HepG2 (cell line): ENCODE results near the gene ZNF813. TPM values are rescaled to one million over a fixed set of nuclear protein-coding genes. Genes with fewer than 3 reads are reported as not detected.
A peak's percentile ranks its signal among the peaks of the same experiment; 100 is the strongest.

Source experiments
- AKNA ChIP-seq: sonication (generic); formaldehyde crosslinking; IDR thresholded peaks from 2 replicates; pipeline ENCODE4 v1.4.0; 2020; ENCODE audit warnings: missing genetic modification reagents, borderline replicate concordance
- CREM ChIP-seq, 2 experiments: sonication (generic) in 1 of 2; formaldehyde crosslinking in 1 of 2; IDR thresholded peaks; 2 replicates each; pipeline versions ENCODE4 v1.4.0 to v1.6.1; 2016 to 2020; ENCODE audit warnings: antibody characterized with exemption in 1 of 2, mild to moderate bottlenecking in 1 of 2, missing genetic modification reagents in 1 of 2
- DPF2 ChIP-seq: sonication (generic); formaldehyde crosslinking; IDR thresholded peaks from 2 replicates; pipeline ENCODE4 v1.4.0; 2020; ENCODE audit warnings: mild to moderate bottlenecking, low read depth, missing genetic modification reagents, borderline replicate concordance
- JUND ChIP-seq: sonication (generic); formaldehyde crosslinking; IDR thresholded peaks from 2 replicates; pipeline ENCODE4 v1.8.0; 2022; ENCODE audit warnings: mild to moderate bottlenecking, missing genetic modification reagents
- MAFF ChIP-seq: IDR thresholded peaks from 2 replicates; pipeline ENCODE4 v1.6.1; 2011; ENCODE audit warnings: low read depth, low read length, improper control_type of control experiment
- MTF1 ChIP-seq: sonication (generic); formaldehyde crosslinking; IDR thresholded peaks from 2 replicates; pipeline ENCODE4 v1.5.0; 2020; ENCODE audit warnings: missing genetic modification reagents
- NBN ChIP-seq: fragments of 450-650 bp; conservative IDR thresholded peaks from 2 replicates; pipeline ENCODE4 v1.6.1; 2017
- NFE2L1 ChIP-seq: sonication (generic); formaldehyde crosslinking; IDR thresholded peaks from 2 replicates; pipeline ENCODE4 v1.4.0; 2020; ENCODE audit warnings: missing genetic modification reagents, mild to moderate bottlenecking, borderline replicate concordance
- NONO ChIP-seq, 2 experiments: fragments of 450-650 bp in 1 of 2; sonication (generic) in 1 of 2; formaldehyde crosslinking in 1 of 2; IDR thresholded peaks in 1 of 2; conservative IDR thresholded peaks in 1 of 2; 2 replicates each; pipeline versions ENCODE4 v1.6.1 to v1.8.0; 2017 to 2022; ENCODE audit warnings: mild to moderate bottlenecking in 1 of 2, missing genetic modification reagents in 1 of 2, moderate library complexity in 1 of 2
- NR1H2 ChIP-seq: sonication (generic); formaldehyde crosslinking; IDR thresholded peaks from 2 replicates; pipeline ENCODE4 v1.8.1; 2022; ENCODE audit warnings: low read depth, missing genetic modification reagents, borderline replicate concordance
- SMC3 ChIP-seq: IDR thresholded peaks from 2 replicates; pipeline ENCODE4 v1.6.1; 2011; ENCODE audit warnings: low read length, improper control_type of control experiment
- SMYD3 ChIP-seq: sonication (generic); formaldehyde crosslinking; IDR thresholded peaks from 2 replicates; pipeline ENCODE4 v1.8.1; 2023; ENCODE audit warnings: mild to moderate bottlenecking, missing genetic modification reagents
- ZBTB37 ChIP-seq: sonication (generic); formaldehyde crosslinking; IDR thresholded peaks from 2 replicates; pipeline ENCODE4 v1.4.0; 2020; ENCODE audit warnings: mild to moderate bottlenecking, missing genetic modification reagents
- ZKSCAN5 ChIP-seq: sonication (generic); formaldehyde crosslinking; IDR thresholded peaks from 2 replicates; pipeline ENCODE4 v1.5.1; 2020; ENCODE audit warnings: mild to moderate bottlenecking, missing genetic modification reagents
- ZNF350 ChIP-seq: sonication (generic); formaldehyde crosslinking; IDR thresholded peaks from 2 replicates; pipeline ENCODE4 v1.4.0; 2020; ENCODE audit warnings: mild to moderate bottlenecking, low read depth, missing genetic modification reagents, borderline replicate concordance
- ZNF354B ChIP-seq: sonication (generic); formaldehyde crosslinking; IDR thresholded peaks from 2 replicates; pipeline ENCODE4 v1.8.0; 2022; ENCODE audit warnings: mild to moderate bottlenecking, missing genetic modification reagents
- ZNF383 ChIP-seq: sonication (generic); formaldehyde crosslinking; IDR thresholded peaks from 2 replicates; pipeline ENCODE4 v1.4.0; 2020; ENCODE audit warnings: missing genetic modification reagents, mild to moderate bottlenecking, borderline replicate concordance
- ZNF574 ChIP-seq: sonication (generic); formaldehyde crosslinking; IDR thresholded peaks from 2 replicates; pipeline ENCODE4 v1.4.0; 2020; ENCODE audit warnings: missing genetic modification reagents
- ZNF773 ChIP-seq: sonication (generic); formaldehyde crosslinking; IDR thresholded peaks from 2 replicates; pipeline ENCODE4 v1.4.0; 2020; ENCODE audit warnings: missing genetic modification reagents, borderline replicate concordance
- polyA plus RNA-seq, 8 experiments: library from polyadenylated mRNA; depleted of rRNA in 3 of 8; stranded (reverse) in 7 of 8; unstranded in 1 of 8; fragments of >200 nt; fragmentation: Illumina TruSeq in 4 of 8; extraction: Trizol in 4 of 8; gene quantifications; 2 replicates each; pipeline versions ENCODE4 v1.2.1 to v1.2.3, GENCODE V29; 2011 to 2016; ENCODE audit warnings: low read depth in 4 of 8, missing spikeins in 1 of 8, mixed read lengths in 1 of 8; ENCODE audit not compliant: insufficient read depth in 1 of 8
- total RNA-seq, 5 experiments: library from RNA; depleted of rRNA; stranded (reverse); fragments of >200 nt; fragmentation: Illumina TruSeq; extraction: Trizol; gene quantifications; 2 replicates each; pipeline ENCODE4 v1.2.3, GENCODE V29; 2016; ENCODE audit warnings: low read depth in 1 of 5

The ZNF813 gene
- total and polyA plus RNA-seq, 2 of the 13 experiments (the other 11 are each of a cell fraction or from before 2014, with no cell fraction given), result 2.1 to 8.9 TPM

GRCh38 chr19:53520547-53521372 lies 53.2 kb downstream of the ZNF813 start (continued):
- TF ChIP-seq ZNF574 (CRISPR knock-in tag) (peak; percentile 58; the same call in 1 of the 2 replicates), CREM (IDR thresholded peaks at IDR 0.05) (peak; percentile 94), CREM (CRISPR knock-in tag; IDR thresholded peaks at IDR 0.05) (no peak), MTF1 (CRISPR knock-in tag) (peak; percentile 92; the same call in 1 of the 2 replicates), SMYD3 (CRISPR knock-in tag) (no peak), JUND (CRISPR knock-in tag) (no peak), ZNF354B (CRISPR knock-in tag) (no peak), ZBTB37 (CRISPR knock-in tag) (no peak), ZKSCAN5 (CRISPR knock-in tag) (no peak), NBN (no peak), MAFF (no peak), ZNF383 (no peak), DPF2 (CRISPR knock-in tag) (no peak), ZNF350 (CRISPR knock-in tag) (no peak), NFE2L1 (no peak), NR1H2 (CRISPR knock-in tag) (no peak), AKNA (no peak), NONO (IDR thresholded peaks at IDR 0.05) (no peak), NONO (CRISPR knock-in tag; conservative IDR thresholded peaks at IDR 0.05) (no peak; the same call in 1 of the 2 replicates), SMC3 (no peak), ZNF773 (no peak)
